Measurements from ENCODE around the gene CHST11.
A peak's percentile ranks its signal among the peaks of the same experiment; 100 is the strongest.
"Not testable (repeated sequence)": the region's sequence is repeated elsewhere in the genome, so short reads cannot be mapped to it uniquely, and the experiment has no call there.

The CHST11 gene

GRCh38 chr12:104603545-104603973 is 146.8 kb downstream of the CHST11 start:
- no peak for DNase-seq (ENCODE audit: low read depth in 2 of 2)

GRCh38 chr12:104604070-104604994 is 147.6 kb downstream of the CHST11 start:
- DNase-seq (ENCODE audit: low read depth in 2 of 2) = peak in 1 of 2 donors; percentile 24

GRCh38 chr12:104604995-104605675 is 148.4 kb downstream of the CHST11 start:
- DNase-seq (ENCODE audit: low read depth in 2 of 2) = no peak

GRCh38 chr12:104605685-104606084 is 148.9 kb downstream of the CHST11 start:
- DNase-seq (ENCODE audit: low read depth in 2 of 2) = no peak

GRCh38 chr12:104608998-104609397 is 152.2 kb downstream of the CHST11 start:
- no peak for DNase-seq (ENCODE audit: low read depth in 2 of 2)

- no peak for DNase-seq (ENCODE audit: low read depth in 2 of 2)
Observed at GRCh38 chr12:104609445-104609844, 152.7 kb downstream of the CHST11 start.

GRCh38 chr12:104610513-104611235 is 153.9 kb downstream of the CHST11 start:
- no peak for DNase-seq (ENCODE audit: low read depth in 2 of 2)

GRCh38 chr12:104611671-104612070 is 154.9 kb downstream of the CHST11 start:
- DNase-seq (ENCODE audit: low read depth in 2 of 2) = no peak

- DNase-seq (ENCODE audit: low read depth in 2 of 2) = not testable (repeated sequence)
Observed at GRCh38 chr12:104613372-104613771, 156.6 kb downstream of the CHST11 start.

- DNase-seq (ENCODE audit: low read depth in 2 of 2) = no peak
Observed at GRCh38 chr12:104615048-104615561, 158.4 kb downstream of the CHST11 start.

GRCh38 chr12:104618691-104619090 is 161.9 kb downstream of the CHST11 start:
- no peak for DNase-seq (ENCODE audit: low read depth in 2 of 2)

- no peak for DNase-seq (ENCODE audit: low read depth in 2 of 2)
Observed at GRCh38 chr12:104619305-104619704, 162.6 kb downstream of the CHST11 start.

GRCh38 chr12:104620837-104621531 is 164.2 kb downstream of the CHST11 start:
- no peak for DNase-seq (ENCODE audit: low read depth in 2 of 2)

GRCh38 chr12:104622928-104623327 is 166.2 kb downstream of the CHST11 start:
- no peak for DNase-seq (ENCODE audit: low read depth in 2 of 2)

- DNase-seq (ENCODE audit: low read depth in 2 of 2) = no peak
Observed at GRCh38 chr12:104623883-104624282, 167.1 kb downstream of the CHST11 start.

GRCh38 chr12:104624529-104624928 is 167.8 kb downstream of the CHST11 start:
- no peak for DNase-seq (ENCODE audit: low read depth in 2 of 2)

GRCh38 chr12:104626069-104626837 is 169.5 kb downstream of the CHST11 start:
- no peak for DNase-seq (ENCODE audit: low read depth in 2 of 2)

GRCh38 chr12:104627231-104627989 is 170.7 kb downstream of the CHST11 start:
- no peak for DNase-seq (ENCODE audit: low read depth in 2 of 2)

GRCh38 chr12:104627990-104628830 is 171.5 kb downstream of the CHST11 start:
- DNase-seq (ENCODE audit: low read depth in 2 of 2) = no peak
